NCI-H1930 (cell line): ENCODE data around the gene GBGT1.

ENCODE experiments used
- DNase-seq, 2 experiments: peaks; one replicate each; lab custom pipeline; 2025; lab: John Stamatoyannopoulos, UW

The GBGT1 gene

GRCh38 chr9:133162861-133163503 lies 732 bp downstream of the GBGT1 start:
- DNase-seq: no peak

DNA sequence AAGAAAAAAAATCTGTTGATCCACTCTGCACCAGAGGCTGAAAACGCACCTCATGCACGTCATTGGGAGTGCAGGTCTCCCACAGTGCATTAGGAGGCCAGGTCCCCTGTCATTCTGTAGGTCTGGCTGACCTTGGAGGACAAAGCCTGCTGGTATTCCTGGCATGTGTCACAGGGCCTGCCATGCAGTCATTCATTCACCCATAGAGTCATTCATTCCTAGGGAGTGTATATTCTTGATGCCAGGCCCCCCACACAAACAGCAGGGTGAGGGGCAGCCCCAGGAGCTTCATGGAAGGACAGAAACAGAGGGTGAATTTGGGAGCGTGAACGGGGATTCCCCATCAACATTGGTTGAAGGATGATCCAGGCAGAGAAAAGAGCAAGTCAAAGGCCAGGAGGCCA lies 2.2 kb downstream of the GBGT1 start:
- DNase-seq: no peak

DNA sequence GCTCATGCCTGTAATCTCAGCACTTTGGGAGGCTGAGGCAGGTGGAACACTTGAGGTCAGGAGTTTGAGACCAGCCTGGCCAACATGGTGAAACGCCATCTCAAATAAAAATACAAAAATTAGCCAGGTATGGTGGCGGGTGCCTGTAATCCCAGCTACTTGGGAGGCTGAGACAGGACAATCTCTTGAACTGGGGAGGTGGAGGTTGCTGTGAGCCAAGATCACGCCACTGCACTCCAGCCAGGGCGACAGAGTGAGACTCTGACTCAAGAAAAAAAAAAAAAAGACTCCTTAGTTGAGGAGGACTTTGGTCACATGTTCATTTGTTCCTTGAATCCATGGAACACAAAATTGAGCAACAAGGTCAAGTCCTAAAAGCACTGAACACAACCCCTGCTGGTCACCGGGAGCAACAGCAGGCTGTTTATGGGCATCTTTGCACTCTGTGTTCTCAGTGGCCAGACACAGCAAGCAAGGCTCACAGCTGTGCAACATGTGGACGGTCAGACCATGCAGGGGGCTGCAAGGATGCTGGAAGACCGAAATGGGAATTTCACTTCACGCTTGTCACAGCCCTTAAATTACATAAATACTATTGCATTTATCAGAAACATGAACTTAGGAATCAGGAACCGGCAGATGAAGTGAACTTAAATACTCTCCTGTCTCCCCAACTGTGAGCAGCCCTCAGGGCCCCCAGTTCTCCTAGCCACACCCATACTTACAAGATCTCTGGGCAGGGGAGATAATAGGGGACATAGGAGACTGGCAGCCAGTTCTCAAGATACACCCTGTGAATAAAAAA lies 2.8 kb downstream of the GBGT1 start:
- peak in 1 of 2 experiments; percentile 10 for DNase-seq

DNA sequence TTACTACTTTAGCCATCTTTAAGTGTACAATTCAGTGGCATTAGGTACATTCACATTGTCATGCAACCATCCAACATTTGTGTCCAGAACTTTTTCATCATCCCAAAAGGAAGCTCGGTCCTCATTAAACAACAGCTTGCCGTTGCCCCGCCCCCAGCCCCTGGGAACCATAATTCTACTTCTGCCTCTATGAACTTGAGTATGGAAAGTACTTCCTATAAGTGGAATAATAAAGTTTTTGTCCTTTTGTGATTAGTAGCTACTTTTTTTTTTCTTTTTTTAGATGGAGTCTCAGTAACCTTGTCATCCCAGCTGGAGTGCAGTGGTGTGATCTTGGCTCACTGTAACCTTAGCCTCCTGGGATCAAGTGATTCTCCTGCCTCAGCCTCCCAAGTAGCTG lies 5.0 kb downstream of the GBGT1 start:
- no peak for DNase-seq

DNA sequence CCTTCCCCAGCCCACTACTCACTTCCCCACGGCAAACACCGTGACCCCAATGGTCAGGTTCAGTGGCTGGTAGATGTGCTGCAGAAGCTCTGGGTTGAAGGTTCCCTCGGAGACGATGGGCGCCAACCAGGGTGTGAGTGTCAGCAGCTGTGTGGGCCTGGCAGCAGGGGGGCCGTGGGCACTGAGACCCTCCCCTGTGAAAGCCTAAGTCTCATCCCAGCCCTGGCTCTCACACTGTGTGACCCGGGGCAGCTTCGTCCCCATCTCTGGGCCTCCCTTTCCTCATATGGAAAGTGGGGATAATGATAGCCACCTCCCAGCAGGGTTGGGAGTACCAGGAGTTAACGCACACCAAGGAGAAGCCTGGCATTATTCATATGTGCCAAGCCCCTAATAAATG lies 8.6 kb downstream of the GBGT1 start:
- no peak for DNase-seq

DNA sequence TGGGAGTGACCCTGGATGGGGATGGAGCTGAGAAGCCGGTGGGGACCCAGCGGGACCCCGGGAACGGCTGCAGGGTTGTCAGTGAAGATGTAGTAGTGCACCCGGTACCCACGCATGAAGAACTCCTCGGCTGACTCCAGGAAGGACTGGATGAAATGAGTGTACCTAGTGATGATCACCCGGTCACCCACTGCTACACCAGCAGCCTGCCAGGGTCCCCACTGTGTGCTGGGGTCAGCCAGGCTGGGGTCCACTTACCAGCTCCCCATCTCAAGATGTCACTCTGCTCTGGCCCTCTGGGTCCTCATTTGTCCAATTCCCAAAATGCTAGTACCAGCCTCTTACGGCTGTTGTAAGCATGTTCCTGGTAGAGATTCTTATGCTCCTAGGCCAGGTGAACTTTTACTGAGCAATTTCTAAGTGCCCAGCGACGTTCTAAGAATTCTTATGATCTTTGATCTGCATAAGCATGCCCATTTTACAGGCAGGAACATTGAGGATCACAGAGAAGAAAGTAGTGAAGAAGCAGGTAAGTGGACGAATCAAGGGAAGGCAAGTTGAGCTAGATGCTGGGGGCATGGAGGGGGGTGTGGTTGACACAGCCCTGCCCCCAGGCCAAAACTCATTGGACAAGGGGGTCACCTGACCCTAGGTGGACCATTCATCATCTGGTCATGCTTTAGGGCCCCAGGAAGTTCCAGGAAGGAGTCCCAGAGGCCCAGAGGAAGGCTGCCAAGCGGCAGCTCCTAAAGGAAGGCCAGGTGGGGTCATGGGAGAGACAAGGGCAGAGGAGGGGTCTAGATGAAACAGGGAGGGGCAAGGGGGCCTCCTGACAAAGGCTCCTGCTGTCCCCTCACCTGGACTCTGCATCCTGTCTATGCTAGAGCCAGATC lies 9.4 kb downstream of the GBGT1 start:
- no peak for DNase-seq

GRCh38 chr9:133153227-133154096 lies 10.3 kb downstream of the GBGT1 start:
- no peak for DNase-seq

DNA sequence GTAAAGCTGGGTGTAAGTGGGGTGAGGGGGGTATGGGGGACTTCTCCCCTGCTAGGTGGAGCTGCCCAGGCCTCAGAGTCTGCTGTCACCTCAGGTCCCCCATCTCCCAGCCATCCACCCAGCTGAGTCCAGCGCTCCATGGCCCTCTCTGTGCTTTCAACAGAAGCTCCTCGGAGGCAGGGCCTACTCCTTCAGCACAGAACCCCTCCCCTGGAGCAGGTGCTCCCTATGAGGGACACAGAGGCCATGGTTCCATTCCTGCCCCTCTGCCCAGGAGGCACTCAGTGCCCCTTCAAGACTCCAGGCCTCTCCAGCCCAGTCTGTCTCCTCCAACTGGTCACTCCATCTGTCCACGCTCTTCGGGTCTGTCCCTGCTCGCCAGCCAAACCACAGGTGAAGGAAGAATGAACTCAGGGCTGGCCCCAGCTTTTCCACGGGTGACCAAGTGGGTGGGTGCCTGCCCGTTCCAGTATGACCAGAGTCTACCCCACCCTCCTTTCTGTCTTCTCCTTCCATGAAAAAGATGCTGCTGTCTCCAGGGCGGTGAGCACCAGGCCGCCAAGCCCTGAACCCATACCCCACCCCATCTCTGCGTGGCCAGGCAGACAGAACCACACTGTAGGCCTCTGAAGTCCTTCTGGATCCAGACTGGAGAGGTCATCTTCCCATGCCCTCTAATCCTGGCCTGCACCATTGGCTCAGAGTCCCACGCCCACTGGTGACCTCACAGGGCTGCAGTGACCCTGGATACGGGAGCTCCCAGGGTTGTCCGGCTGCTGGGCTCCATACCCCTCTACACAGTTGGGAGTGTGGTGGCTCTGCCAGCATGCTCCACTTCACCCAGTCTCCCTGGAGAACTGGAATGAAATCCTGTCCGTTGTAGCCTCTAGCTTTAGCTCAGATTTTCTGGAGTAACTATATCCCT lies 11.9 kb downstream of the GBGT1 start:
- DNase-seq: no peak

DNA sequence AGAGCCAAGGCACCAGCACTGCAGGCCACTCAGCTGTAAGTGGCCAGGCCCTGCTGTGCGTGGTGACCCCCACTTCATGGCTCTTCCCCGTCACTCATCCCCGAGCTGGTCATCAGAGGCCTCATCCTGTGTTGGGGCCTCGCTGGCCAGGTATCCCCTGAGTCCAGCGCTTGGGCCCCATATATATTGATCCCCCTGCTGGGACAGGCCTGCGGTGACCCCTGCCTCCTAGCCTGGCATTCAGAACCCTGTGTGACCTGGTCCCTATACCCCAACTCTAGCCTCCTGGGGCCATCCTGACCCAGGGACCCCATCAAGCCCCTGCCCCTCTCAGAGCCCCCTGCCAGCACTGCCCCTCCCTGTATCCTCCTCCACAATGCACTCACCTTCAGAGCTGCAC lies 12.7 kb downstream of the GBGT1 start:
- DNase-seq: no peak

DNA sequence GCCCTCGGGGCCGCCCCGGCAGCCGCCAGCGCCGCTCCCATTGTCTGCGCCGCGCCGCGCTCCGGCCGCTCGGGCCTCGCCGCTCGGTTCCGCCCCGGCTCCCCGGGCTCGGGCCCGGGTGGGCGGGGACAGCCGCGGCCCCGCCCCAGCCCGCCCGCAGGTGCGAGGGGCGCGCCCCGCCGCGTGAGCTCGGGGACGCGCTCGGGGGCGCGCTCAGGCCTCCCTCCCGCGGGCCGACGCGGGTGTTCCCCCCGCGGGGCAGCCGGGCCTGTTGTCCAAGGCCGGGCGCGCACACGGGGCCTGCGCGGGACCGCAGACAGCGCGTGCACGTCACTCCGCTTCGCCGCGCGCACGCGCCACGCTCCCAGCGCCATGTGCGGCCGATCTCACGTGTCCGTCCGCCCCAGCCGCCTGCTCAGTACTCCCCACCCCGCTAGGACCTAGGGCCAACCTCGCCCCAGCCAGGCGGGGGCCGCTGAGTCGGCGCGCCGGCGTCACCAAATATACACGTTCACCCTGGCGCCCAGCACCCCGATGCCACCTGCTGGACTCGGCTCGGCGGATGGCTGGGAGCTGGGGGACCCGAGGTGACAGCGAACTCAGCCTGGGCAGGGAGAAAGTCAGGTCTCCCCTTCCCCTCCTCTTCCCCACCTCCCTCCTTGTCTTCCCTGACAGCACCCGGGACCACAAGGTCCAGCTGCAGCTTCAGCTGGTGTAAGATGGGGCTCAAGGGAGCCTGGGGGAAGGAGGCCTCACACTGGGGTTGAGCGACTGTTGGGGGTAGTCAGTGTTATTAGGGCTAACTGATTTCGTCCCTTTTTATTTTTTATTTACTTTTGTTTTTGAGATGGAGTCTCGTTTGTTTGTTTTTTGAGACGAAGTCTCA lies 14.3 kb downstream of the GBGT1 start:
- peak; percentile 83 to 87 for DNase-seq

- peak in 1 of 2 experiments; percentile 12 for DNase-seq
Observed at GRCh38 chr9:133148199-133149129, 15.2 kb downstream of the GBGT1 start.

- DNase-seq: peak; percentile 41
Observed at GRCh38 chr9:133147412-133148198, 16.1 kb downstream of the GBGT1 start.

GRCh38 chr9:133146746-133147411 lies 16.8 kb downstream of the GBGT1 start:
- DNase-seq: no peak

DNA sequence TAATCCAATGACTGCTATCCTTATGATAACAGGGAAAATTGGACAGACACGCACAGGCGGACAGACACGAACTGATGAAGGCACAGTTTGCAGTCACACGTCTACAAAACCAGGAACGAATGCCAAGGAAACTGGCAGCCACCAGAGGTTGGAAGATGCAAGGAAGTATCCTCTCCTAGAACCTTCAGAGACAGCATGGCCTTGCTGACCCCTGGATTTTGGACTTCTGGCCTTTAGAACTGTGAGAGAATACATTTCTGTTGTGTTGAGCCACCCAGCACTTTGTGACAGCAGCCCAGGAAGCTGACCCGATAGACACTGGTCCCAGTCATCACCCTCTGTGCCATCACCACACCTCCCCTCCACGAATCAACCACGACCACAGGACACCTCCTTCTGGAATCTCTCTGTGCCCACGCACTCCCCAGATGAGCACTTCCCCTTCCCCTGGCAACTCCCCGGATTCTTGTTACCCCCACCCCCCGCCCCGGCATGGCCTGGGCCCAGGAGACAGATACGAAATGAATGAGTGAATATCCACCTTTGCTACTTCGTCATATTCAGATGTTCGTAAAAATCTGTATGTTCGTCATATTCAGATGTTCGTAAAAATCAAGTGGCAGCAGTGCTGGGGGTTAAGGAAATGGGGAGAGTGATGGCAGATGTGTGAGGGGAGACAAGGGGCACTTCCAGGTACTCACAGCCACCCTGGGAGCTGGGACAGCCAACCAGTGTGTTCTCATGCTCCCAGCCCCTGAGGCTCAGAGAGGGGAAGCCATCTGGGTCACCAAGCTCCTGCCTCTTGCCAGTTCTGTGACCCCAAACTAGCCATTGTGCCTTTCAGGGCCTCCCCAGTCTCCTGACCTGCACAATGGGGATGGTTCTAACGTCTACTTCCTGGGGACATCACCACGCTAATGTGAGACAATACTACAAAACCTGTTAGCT lies 18.5 kb downstream of the GBGT1 start:
- DNase-seq: no peak

DNA sequence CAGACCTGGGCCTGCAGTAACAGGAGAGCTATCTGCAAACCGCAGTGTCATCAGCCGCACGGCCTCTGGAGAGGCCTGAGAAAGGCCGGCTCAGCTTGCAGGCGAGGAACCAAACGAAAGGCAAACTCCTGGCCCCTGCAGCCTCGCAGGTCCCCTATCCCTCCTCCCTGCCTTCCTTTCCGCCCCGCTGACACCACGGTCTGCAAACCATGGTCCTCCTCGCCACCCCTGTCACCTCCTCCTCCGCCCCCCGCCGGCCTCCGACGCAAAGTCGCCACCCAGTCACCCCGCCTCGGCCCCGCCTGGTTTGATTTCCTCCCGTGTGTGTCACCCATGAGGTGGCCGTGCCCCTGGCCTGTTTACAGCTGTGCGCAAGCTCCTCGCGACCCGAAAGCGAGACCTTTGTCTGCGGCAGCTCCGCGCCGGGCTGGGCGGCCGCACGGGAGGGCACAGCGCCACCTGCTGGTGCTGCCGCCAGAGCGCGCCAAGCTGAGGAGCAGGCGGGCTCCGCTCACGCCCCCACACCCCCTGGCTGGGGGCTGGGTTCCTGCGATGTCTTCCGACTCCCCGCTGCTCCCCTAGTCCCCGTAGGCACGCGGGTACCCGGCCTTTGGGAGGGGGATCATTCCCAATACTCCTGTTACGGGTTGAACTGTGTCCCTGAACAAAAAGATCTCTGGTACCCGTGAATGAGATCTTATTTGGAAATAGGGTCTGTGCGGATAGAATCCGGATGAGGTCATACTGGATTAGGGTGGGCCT lies 19.4 kb downstream of the GBGT1 start:
- peak; percentile 56 to 63 for DNase-seq
